ENCODE measurements around the gene ACLY.

GRCh38 chr17:41882756-41883155 lies 36.0 kb downstream of the ACLY start:
- no peak for TF ChIP-seq CTCF (IDR thresholded peaks at IDR 0.05)
- no peak for TF ChIP-seq POLR2A (IDR thresholded peaks at IDR 0.05)
